IMR-90 (cell line): Measurements from ENCODE around the gene ADARB2.

Source experiments
- FOS ChIP-seq: fragments of 150-350 bp; IDR thresholded peaks from 2 replicates; pipeline ENCODE4 v1.6.1; 2016; ENCODE audit warnings: low read depth, low read length
- POLR2A ChIP-seq: IDR thresholded peaks from 2 replicates; pipeline ENCODE4 v1.6.1; 2012; ENCODE audit warnings: mild to moderate bottlenecking, low read depth, low read length
- RCOR1 ChIP-seq: IDR thresholded peaks from 2 replicates; pipeline ENCODE4 v1.6.1; 2012; ENCODE audit warnings: mild to moderate bottlenecking, low read length, improper control_type of control experiment; ENCODE audit not compliant: insufficient replicate concordance
- RFX5 ChIP-seq: IDR thresholded peaks from 2 replicates; pipeline ENCODE4 v1.8.0; 2012; ENCODE audit warnings: low read depth, mild to moderate bottlenecking, low read length, moderate library complexity
- TF ChIP-seq, protein P1 (sequence below): conservative IDR thresholded peaks from 2 replicates; pipeline ENCODE4 v1.5.1; 2012; ENCODE audit warnings: mild to moderate bottlenecking, low read depth, low read length, improper control_type of control experiment

GRCh38 chr10:1516492-1517165 lies 220.7 kb downstream of the ADARB2 start:
- TF ChIP-seq POLR2A (no peak), RFX5 (no peak), FOS (no peak), RCOR1 (no peak)
- TF ChIP-seq, protein P1, sequence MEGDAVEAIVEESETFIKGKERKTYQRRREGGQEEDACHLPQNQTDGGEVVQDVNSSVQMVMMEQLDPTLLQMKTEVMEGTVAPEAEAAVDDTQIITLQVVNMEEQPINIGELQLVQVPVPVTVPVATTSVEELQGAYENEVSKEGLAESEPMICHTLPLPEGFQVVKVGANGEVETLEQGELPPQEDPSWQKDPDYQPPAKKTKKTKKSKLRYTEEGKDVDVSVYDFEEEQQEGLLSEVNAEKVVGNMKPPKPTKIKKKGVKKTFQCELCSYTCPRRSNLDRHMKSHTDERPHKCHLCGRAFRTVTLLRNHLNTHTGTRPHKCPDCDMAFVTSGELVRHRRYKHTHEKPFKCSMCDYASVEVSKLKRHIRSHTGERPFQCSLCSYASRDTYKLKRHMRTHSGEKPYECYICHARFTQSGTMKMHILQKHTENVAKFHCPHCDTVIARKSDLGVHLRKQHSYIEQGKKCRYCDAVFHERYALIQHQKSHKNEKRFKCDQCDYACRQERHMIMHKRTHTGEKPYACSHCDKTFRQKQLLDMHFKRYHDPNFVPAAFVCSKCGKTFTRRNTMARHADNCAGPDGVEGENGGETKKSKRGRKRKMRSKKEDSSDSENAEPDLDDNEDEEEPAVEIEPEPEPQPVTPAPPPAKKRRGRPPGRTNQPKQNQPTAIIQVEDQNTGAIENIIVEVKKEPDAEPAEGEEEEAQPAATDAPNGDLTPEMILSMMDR, result no peak
